ENCODE results near the gene UNC13B. TPM values are rescaled to one million over a fixed set of nuclear protein-coding genes. Genes with fewer than 3 reads are reported as not detected.

The UNC13B gene
- total and polyA plus RNA-seq, 2 experiments from 2014 or later: 8.7 to 52.1 TPM

GRCh38 chr9:35350827-35351549 is 189.2 kb downstream of the UNC13B start (continued):
- TF ChIP-seq ZNF462 (CRISPR knock-in tag; IDR thresholded peaks at IDR 0.05) (no peak), JUNB (IDR thresholded peaks at IDR 0.05; ENCODE audit: unreplicated experiment) (no peak), STAT1 (IDR thresholded peaks at IDR 0.05; ENCODE audit: unreplicated experiment) (no peak), ETS1 (IDR thresholded peaks at IDR 0.05) (no peak), NANOG (IDR thresholded peaks at IDR 0.05; ENCODE audit: borderline replicate concordance) (no peak), EZH2phosphoT487 (IDR thresholded peaks at IDR 0.05; ENCODE audit: unreplicated experiment) (no peak)

- no peak for TF ChIP-seq ETS1 (IDR thresholded peaks at IDR 0.05)
- no peaks in the 10 kb centered on the region for H4K20me1 ChIP-seq (replicated peaks; ENCODE audit: insufficient read depth)
- ATAC-seq (no peak), DNase-seq (ENCODE audit: low spot score) (no peak)
- H3K36me3 ChIP-seq (ENCODE audit: insufficient read depth): no peaks in the 10 kb centered on the region
- H3K9me2 ChIP-seq (ENCODE audit: insufficient read depth): no peaks in the 10 kb centered on the region
- no peak overlapping the region for H3K4me2 ChIP-seq
- Mint-ChIP-seq H3K36me3 (ENCODE audit: low read depth) (no peaks in the 10 kb centered on the region), H3K4me3 (no peak overlapping the region), H3K27ac (no peak overlapping the region), H3K27me3 (ENCODE audit: insufficient read depth, low read depth, poor library complexity) (peaks cover 7% of the 10 kb centered on the region), H3K9me3 (no peaks in the 10 kb centered on the region), H3K4me1 (no peaks in the 10 kb centered on the region)
- H3F3A ChIP-seq (replicated peaks; ENCODE audit: low read depth): no peaks in the 10 kb centered on the region
- H3K27ac ChIP-seq (ENCODE audit: low read depth): no peak overlapping the region
- H3K27me3 ChIP-seq (ENCODE audit: insufficient read depth): no peaks in the 10 kb centered on the region
- no peaks in the 10 kb centered on the region for H3K4me1 ChIP-seq (ENCODE audit: insufficient read depth)
- H2AFZ ChIP-seq: no peak overlapping the region
- no peak overlapping the region for H3K4me3 ChIP-seq
- no peaks in the 10 kb centered on the region for H3K79me2 ChIP-seq (replicated peaks; ENCODE audit: insufficient read depth)
Measured at GRCh38 chr9:35353731-35354365, 192.0 kb downstream of the UNC13B start.
